Measurements from ENCODE around the gene DNM2.
"Not testable (repeated sequence)": the region's sequence is repeated elsewhere in the genome, so short reads cannot be mapped to it uniquely, and the experiment has no call there.

DNM2 gene

DNA sequence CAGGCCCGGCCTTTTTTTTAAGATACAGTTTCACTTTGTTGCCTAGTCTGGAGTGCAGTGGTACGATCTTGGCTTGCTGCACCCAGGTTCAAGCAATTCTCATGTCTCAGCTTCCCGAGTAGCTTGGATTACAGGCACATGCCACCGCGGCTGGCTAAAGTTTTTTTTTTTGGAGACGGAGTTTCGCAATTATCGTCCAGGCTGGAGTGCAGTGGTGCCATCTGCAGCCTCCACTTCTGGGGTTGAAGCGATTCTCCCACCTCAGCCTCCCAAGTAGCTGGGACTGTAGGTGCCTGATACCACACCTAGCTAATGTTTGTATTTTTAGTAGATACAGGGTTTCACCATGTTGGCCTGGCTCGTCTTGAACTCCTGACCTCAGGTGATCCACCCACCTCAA is 148.6 kb downstream of the DNM2 start:
- DNase-seq: no peak
- no peak overlapping the region for H2AFZ ChIP-seq (ENCODE audit: low read length)
- H3K4me3 ChIP-seq (ENCODE audit: low read length): no peak overlapping the region
- H3F3A ChIP-seq (ENCODE audit: insufficient read depth, low read length): peaks cover 9% of the 10 kb centered on the region
- no peak overlapping the region for H3K9ac ChIP-seq (ENCODE audit: low read length)
- TF ChIP-seq, protein P1, sequence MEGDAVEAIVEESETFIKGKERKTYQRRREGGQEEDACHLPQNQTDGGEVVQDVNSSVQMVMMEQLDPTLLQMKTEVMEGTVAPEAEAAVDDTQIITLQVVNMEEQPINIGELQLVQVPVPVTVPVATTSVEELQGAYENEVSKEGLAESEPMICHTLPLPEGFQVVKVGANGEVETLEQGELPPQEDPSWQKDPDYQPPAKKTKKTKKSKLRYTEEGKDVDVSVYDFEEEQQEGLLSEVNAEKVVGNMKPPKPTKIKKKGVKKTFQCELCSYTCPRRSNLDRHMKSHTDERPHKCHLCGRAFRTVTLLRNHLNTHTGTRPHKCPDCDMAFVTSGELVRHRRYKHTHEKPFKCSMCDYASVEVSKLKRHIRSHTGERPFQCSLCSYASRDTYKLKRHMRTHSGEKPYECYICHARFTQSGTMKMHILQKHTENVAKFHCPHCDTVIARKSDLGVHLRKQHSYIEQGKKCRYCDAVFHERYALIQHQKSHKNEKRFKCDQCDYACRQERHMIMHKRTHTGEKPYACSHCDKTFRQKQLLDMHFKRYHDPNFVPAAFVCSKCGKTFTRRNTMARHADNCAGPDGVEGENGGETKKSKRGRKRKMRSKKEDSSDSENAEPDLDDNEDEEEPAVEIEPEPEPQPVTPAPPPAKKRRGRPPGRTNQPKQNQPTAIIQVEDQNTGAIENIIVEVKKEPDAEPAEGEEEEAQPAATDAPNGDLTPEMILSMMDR (IDR thresholded peaks at IDR 0.05; ENCODE audit: low read length): no peak
- H3K4me1 ChIP-seq (ENCODE audit: low read length): 0 out of 2 replicates have a peak, but pooled peaks cover 6% of the 10 kb centered on the region
- H3K27me3 ChIP-seq (replicated peaks; ENCODE audit: insufficient read depth, low read length): no peaks in the 10 kb centered on the region
- no peaks in the 10 kb centered on the region for H4K20me1 ChIP-seq (ENCODE audit: insufficient read depth, low read length)
- no peaks in the 10 kb centered on the region for H3K79me2 ChIP-seq (ENCODE audit: low read length)
- H3K27ac ChIP-seq (ENCODE audit: low read length): no peak overlapping the region
- H3K9me3 ChIP-seq (replicated peaks; ENCODE audit: insufficient read depth, low read length): no peaks in the 10 kb centered on the region
- no peaks in the 10 kb centered on the region for H3K36me3 ChIP-seq (replicated peaks; ENCODE audit: insufficient read depth, low read length)
- H3K9me2 ChIP-seq (replicated peaks; ENCODE audit: insufficient read depth, low read length): no peaks in the 10 kb centered on the region
- H3K4me2 ChIP-seq (ENCODE audit: low read depth, low read length): no peak overlapping the region

DNA sequence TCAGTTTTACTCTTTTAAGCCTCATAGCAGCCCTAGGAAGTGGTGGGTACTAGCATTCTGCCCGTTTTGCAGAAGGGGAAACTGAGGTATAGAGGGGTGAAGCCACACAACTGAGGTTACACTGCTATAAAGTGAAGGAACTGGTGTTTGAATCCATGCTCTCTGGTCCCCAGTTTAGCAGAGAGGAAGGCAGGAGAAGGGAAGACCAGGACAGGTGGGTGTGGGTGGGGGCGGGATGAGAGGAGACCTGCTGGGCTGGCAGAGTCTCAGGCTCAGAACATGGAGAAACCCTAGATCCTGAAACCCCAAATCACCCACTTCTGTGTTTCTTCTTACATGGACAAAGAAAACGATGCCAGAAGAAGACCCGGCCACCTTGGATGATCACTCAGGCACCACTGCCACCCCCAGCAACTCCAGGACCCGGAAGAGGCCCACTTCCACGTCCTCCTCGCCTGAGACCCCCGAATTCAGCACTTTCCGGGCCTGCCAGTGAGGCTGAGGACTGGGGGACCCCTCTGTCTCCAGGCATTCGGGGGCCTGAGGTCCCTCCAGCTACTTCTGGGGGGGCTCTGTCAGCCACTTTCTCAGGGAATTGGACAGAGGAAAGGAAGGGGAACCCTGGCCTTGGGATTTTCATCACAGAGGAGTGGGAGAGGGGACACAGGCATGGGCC is 151.1 kb downstream of the DNM2 start:
- H3K79me2 ChIP-seq (ENCODE audit: low read length): peaks cover 20% of the 10 kb centered on the region
- H3K9ac ChIP-seq (ENCODE audit: low read length): no peak overlapping the region
- peak overlapping the region; percentile 84; the same call in 1 of the 2 replicates for H3K27ac ChIP-seq (ENCODE audit: low read length)
- peaks cover 14% of the 10 kb centered on the region for H3K4me1 ChIP-seq (ENCODE audit: low read length)
- no peaks in the 10 kb centered on the region for H4K20me1 ChIP-seq (ENCODE audit: insufficient read depth, low read length)
- H3F3A ChIP-seq (ENCODE audit: insufficient read depth, low read length): peaks cover 14% of the 10 kb centered on the region
- H3K4me2 ChIP-seq (ENCODE audit: low read depth, low read length): peak overlapping the region; percentile 76; the same call in 1 of the 2 replicates
- H3K9me2 ChIP-seq (replicated peaks; ENCODE audit: insufficient read depth, low read length): no peaks in the 10 kb centered on the region
- no peak overlapping the region for H2AFZ ChIP-seq (ENCODE audit: low read length)
- H3K9me3 ChIP-seq (replicated peaks; ENCODE audit: insufficient read depth, low read length): no peaks in the 10 kb centered on the region
- H3K36me3 ChIP-seq (replicated peaks; ENCODE audit: insufficient read depth, low read length): no peaks in the 10 kb centered on the region
- no peaks in the 10 kb centered on the region for H3K27me3 ChIP-seq (replicated peaks; ENCODE audit: insufficient read depth, low read length)
- TF ChIP-seq EZH2phosphoT487 (IDR thresholded peaks at IDR 0.05; ENCODE audit: low read length): no peak
- TF ChIP-seq EZH2 (optimal IDR thresholded peaks at IDR 0.05; ENCODE audit: low read depth, low read length): no peak
- TF ChIP-seq, protein P1 (IDR thresholded peaks at IDR 0.05; ENCODE audit: low read length): no peak
- DNase-seq: no peak
- H3K4me3 ChIP-seq (ENCODE audit: low read length): no peak overlapping the region

DNA sequence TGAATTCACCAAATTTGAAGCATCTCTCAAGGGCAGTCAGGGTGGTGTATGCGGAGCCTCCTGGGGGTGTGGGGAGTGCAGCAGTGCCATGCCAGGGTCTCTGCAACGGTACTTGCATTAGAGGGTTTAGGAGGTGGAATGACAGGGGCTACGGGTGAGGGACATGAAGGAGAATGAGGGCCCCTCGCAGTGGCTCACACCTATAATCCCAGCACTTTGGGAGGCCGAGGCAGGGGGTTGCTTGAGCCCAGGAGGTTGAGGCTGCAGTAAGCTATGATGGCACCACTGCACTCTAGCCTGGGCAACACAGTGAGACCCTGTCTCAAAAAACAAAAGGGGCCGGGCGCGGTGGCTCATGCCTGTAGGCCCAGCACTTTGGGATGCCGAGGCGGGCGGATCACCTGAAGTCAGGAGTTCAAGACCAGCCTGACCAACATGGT is 152.0 kb downstream of the DNM2 start:
- Histone ChIP-seq H3K4me1 (ENCODE audit: low read length) (peaks cover 16% of the 10 kb centered on the region), H3F3A (ENCODE audit: insufficient read depth, low read length) (peaks cover 14% of the 10 kb centered on the region), H3K79me2 (ENCODE audit: low read length) (peaks cover 29% of the 10 kb centered on the region)
- not testable (repeated sequence) for H3K9me3 ChIP-seq (replicated peaks; ENCODE audit: insufficient read depth, low read length); H3K9ac ChIP-seq (ENCODE audit: low read length); DNase-seq; H3K36me3 ChIP-seq (replicated peaks; ENCODE audit: insufficient read depth, low read length); H3K4me3 ChIP-seq (ENCODE audit: low read length); H2AFZ ChIP-seq (ENCODE audit: low read length); H4K20me1 ChIP-seq (ENCODE audit: insufficient read depth, low read length); H3K4me2 ChIP-seq (ENCODE audit: low read depth, low read length); H3K27me3 ChIP-seq (replicated peaks; ENCODE audit: insufficient read depth, low read length); H3K9me2 ChIP-seq (replicated peaks; ENCODE audit: insufficient read depth, low read length); H3K27ac ChIP-seq (ENCODE audit: low read length)

DNA sequence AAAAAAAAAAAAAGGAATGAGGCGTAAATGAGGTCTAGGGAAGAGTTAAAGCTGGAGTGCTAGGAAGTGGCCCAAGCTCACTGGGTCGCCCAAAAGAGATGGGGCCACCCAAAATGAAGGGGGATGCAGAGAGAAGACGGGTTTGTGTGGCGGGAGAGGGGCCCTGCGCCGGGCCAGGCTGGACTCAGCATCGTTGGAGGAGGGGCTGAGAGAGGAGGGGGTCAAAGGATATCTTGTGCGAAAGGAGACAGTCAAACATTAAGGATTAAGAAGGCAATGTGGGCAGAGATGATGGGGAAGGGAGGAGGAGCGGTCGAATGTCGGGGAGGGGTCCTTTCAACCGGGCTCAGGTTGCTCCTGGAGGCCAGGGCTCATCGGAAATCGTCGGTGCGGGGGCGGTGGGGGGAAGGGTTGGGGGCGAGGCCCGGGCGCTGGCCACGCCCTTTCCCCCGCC is 152.6 kb downstream of the DNM2 start:
- Histone ChIP-seq H3F3A (ENCODE audit: insufficient read depth, low read length) (peaks cover 14% of the 10 kb centered on the region), H3K27ac (ENCODE audit: low read length) (peak overlapping the region; percentile 37; the same call in 1 of the 2 replicates), H3K36me3 (replicated peaks; ENCODE audit: insufficient read depth, low read length) (no peaks in the 10 kb centered on the region), H3K4me1 (ENCODE audit: low read length) (peaks cover 16% of the 10 kb centered on the region), H3K9me3 (replicated peaks; ENCODE audit: insufficient read depth, low read length) (no peaks in the 10 kb centered on the region), H3K9me2 (replicated peaks; ENCODE audit: insufficient read depth, low read length) (no peaks in the 10 kb centered on the region), H3K4me3 (ENCODE audit: low read length) (peak overlapping the region; percentile 66), H2AFZ (ENCODE audit: low read length) (peak overlapping the region; percentile 93), H3K9ac (ENCODE audit: low read length) (peak overlapping the region; percentile 49; the same call in 1 of the 2 replicates), H4K20me1 (ENCODE audit: insufficient read depth, low read length) (no peaks in the 10 kb centered on the region), H3K27me3 (replicated peaks; ENCODE audit: insufficient read depth, low read length) (no peaks in the 10 kb centered on the region), H3K79me2 (ENCODE audit: low read length) (peaks cover 35% of the 10 kb centered on the region), H3K4me2 (ENCODE audit: low read depth, low read length) (peak overlapping the region; percentile 96)
- TF ChIP-seq EZH2 (optimal IDR thresholded peaks at IDR 0.05; ENCODE audit: low read depth, low read length) (no peak), EZH2phosphoT487 (IDR thresholded peaks at IDR 0.05; ENCODE audit: low read length) (no peak)
- TF ChIP-seq, protein P1 (IDR thresholded peaks at IDR 0.05; ENCODE audit: low read length): no peak
- DNase-seq: no peak
